CD14-positive monocyte (primary cell): ENCODE results near the gene WIPF3. TPM values are rescaled to one million over a fixed set of nuclear protein-coding genes. Genes with fewer than 3 reads are reported as not detected.

ENCODE experiments used
- DNase-seq, 3 donors: peaks; one replicate each; pipeline ENCODE4 v3.0.0-alpha.2; 2011 to 2022
- H2AFZ ChIP-seq: 2 replicates; pipeline ENCODE4 v1.6.0; 2012; ENCODE audit warnings: mild to moderate bottlenecking, low read depth, low read length, inconsistent platforms; ENCODE audit not compliant: insufficient read depth, poor library complexity, severe bottlenecking
- H3K27ac ChIP-seq, 2 donors: 1 replicate in 1 of 2; 2 replicates in 1 of 2; pipeline ENCODE4 v1.5.1; 2012 to 2013; ENCODE audit warnings: low read length in 2 of 2, control low read depth in 1 of 2, inconsistent platforms in 1 of 2, low read depth in 1 of 2, mild to moderate bottlenecking in 1 of 2
- H3K27me3 ChIP-seq, 2 donors: one replicate each; pipeline versions ENCODE4 v1.6.0 to v1.6.1; 2011 to 2013; ENCODE audit warnings: low read length in 2 of 2; ENCODE audit not compliant: control insufficient read depth in 2 of 2, insufficient read depth in 2 of 2
- H3K36me3 ChIP-seq, 2 donors: replicated peaks in 1 of 2; 1 replicate in 1 of 2; 2 replicates in 1 of 2; pipeline versions ENCODE4 v1.5.1 to v1.6.1; 2012 to 2013; ENCODE audit warnings: low read length in 2 of 2, control low read depth in 1 of 2, inconsistent platforms in 1 of 2, mild to moderate bottlenecking in 1 of 2; ENCODE audit not compliant: insufficient read depth in 2 of 2, control insufficient read depth in 1 of 2
- H3K4me1 ChIP-seq, 2 donors: 1 replicate in 1 of 2; 2 replicates in 1 of 2; pipeline versions ENCODE4 v1.5.1 to v1.6.1; 2012 to 2013; ENCODE audit warnings: low read length in 2 of 2, control low read depth in 1 of 2, inconsistent platforms in 1 of 2, mild to moderate bottlenecking in 1 of 2, moderate library complexity in 1 of 2; ENCODE audit not compliant: insufficient read depth in 2 of 2, control insufficient read depth in 1 of 2
- H3K4me2 ChIP-seq: replicated peaks from 2 replicates; pipeline ENCODE3; 2012; ENCODE audit warnings: low read length, moderate library complexity, mild to moderate bottlenecking; ENCODE audit not compliant: poor library complexity, severe bottlenecking; ENCODE audit errors: extremely low read depth
- H3K4me3 ChIP-seq, 3 experiments: fragments of 200-600 bp in 1 of 3; sonication (generic) in 1 of 3; replicated peaks in 1 of 3; 1 replicate in 2 of 3; 2 replicates in 1 of 3; pipeline ENCODE4 v1.5.1; 2011 to 2013; ENCODE audit warnings: low read length in 3 of 3, mild to moderate bottlenecking in 3 of 3, control low read depth in 2 of 3, low read depth in 2 of 3, inconsistent platforms in 1 of 3, moderate library complexity in 1 of 3
- H3K79me2 ChIP-seq: 2 replicates; pipeline ENCODE4 v1.6.0; 2012; ENCODE audit warnings: mild to moderate bottlenecking, control low read depth, inconsistent platforms, low read length, moderate library complexity; ENCODE audit not compliant: insufficient read depth
- H3K9ac ChIP-seq: 2 replicates; pipeline ENCODE4 v1.6.0; 2017; ENCODE audit warnings: low read length, mild to moderate bottlenecking; ENCODE audit not compliant: insufficient read depth, poor library complexity, severe bottlenecking
- H3K9me3 ChIP-seq, 2 donors: replicated peaks in 1 of 2; 1 replicate in 1 of 2; 2 replicates in 1 of 2; pipeline versions ENCODE4 v1.5.1 to v1.6.1; 2012 to 2013; ENCODE audit warnings: low read length in 2 of 2, control low read depth in 1 of 2; ENCODE audit not compliant: control insufficient read depth in 1 of 2, insufficient read depth in 1 of 2
- H4K20me1 ChIP-seq: 2 replicates; pipeline ENCODE4 v1.6.0; 2012; ENCODE audit warnings: mild to moderate bottlenecking, low read length, control low read depth, moderate library complexity; ENCODE audit not compliant: insufficient read depth
- H3K27ac Mint-ChIP-seq, 7 donors: one replicate each; pipeline ENCODE4 v1.8.0; 2020; ENCODE audit warnings: mild to moderate bottlenecking in 7 of 7, mixed read lengths in 7 of 7, moderate library complexity in 6 of 7, inconsistent platforms in 2 of 7
- H3K27me3 Mint-ChIP-seq, 3 donors: one replicate each; pipeline ENCODE4 v1.8.0; 2021 to 2022; ENCODE audit warnings: low read depth in 3 of 3, mild to moderate bottlenecking in 3 of 3, mixed read lengths in 3 of 3, moderate library complexity in 3 of 3, inconsistent platforms in 1 of 3
- H3K36me3 Mint-ChIP-seq, 2 donors: one replicate each; pipeline ENCODE4 v1.8.0; 2020; ENCODE audit warnings: mixed read lengths in 2 of 2, inconsistent platforms in 1 of 2, mild to moderate bottlenecking in 1 of 2
- H3K4me1 Mint-ChIP-seq: one replicate; pipeline ENCODE4 v1.8.0; 2020; ENCODE audit warnings: mild to moderate bottlenecking, mixed read lengths
- H3K4me3 Mint-ChIP-seq, 2 donors: one replicate each; pipeline ENCODE4 v1.8.0; 2020; ENCODE audit warnings: mild to moderate bottlenecking in 2 of 2, mixed read lengths in 2 of 2, moderate library complexity in 1 of 2
- H3K9me3 Mint-ChIP-seq, 7 donors: one replicate each; pipeline ENCODE4 v1.8.0; 2020 to 2022; ENCODE audit warnings: mixed read lengths in 7 of 7, mild to moderate bottlenecking in 6 of 7, moderate library complexity in 6 of 7, inconsistent platforms in 2 of 7
- WGBS: methylation state at CpG from one replicate; pipeline ENCODE4 v1.1.5; 2013; ENCODE audit warnings: missing lambda C conversion rate; ENCODE audit not compliant: insufficient coverage; 5-methylcytosine and 5-hydroxymethylcytosine counted together
- intact Hi-C, 2 donors: fragments of 100-400 bp; cut with micrococcal nuclease; formaldehyde crosslinking; loops; one replicate each; pipeline versions ENCODE4 v1.15.0 to v1.15.1; 2023
- polyA plus RNA-seq, 3 donors: library from polyadenylated mRNA; depleted of rRNA in 1 of 3; unstranded in 2 of 3; stranded (reverse) in 1 of 3; fragments of 300-500 nt in 2 of 3; fragments of >200 nt in 1 of 3; fragmentation: Illumina TruSeq in 2 of 3; gene quantifications; 1 replicate in 2 of 3; 2 replicates in 1 of 3; pipeline ENCODE4 v1.2.3, GENCODE V29; 2012 to 2021
- TF ChIP-seq, protein P1 (sequence below): fragments of 200-600 bp; IDR thresholded peaks from one replicate; pipeline ENCODE4 v1.8.0; 2022; ENCODE audit warnings: antibody characterized with exemption, mild to moderate bottlenecking

Gene WIPF3
- polyA plus RNA-seq, 3 donors, result not detected

GRCh38 chr7:29946428-29947186 is 140.3 kb downstream of the WIPF3 start:
- H3K36me3 Mint-ChIP-seq, result peaks cover 36 to 44% of the 10 kb centered on the region in 2 donors
- TF ChIP-seq, protein P1, sequence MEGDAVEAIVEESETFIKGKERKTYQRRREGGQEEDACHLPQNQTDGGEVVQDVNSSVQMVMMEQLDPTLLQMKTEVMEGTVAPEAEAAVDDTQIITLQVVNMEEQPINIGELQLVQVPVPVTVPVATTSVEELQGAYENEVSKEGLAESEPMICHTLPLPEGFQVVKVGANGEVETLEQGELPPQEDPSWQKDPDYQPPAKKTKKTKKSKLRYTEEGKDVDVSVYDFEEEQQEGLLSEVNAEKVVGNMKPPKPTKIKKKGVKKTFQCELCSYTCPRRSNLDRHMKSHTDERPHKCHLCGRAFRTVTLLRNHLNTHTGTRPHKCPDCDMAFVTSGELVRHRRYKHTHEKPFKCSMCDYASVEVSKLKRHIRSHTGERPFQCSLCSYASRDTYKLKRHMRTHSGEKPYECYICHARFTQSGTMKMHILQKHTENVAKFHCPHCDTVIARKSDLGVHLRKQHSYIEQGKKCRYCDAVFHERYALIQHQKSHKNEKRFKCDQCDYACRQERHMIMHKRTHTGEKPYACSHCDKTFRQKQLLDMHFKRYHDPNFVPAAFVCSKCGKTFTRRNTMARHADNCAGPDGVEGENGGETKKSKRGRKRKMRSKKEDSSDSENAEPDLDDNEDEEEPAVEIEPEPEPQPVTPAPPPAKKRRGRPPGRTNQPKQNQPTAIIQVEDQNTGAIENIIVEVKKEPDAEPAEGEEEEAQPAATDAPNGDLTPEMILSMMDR, result peak; percentile 53
- no peaks in the 10 kb centered on the region for H3K79me2 ChIP-seq
- no peak overlapping the region for H3K4me3 Mint-ChIP-seq
- no peaks in the 10 kb centered on the region for H3K27me3 ChIP-seq
- H4K20me1 ChIP-seq, result no peaks in the 10 kb centered on the region
- no peak overlapping the region for H3K4me2 ChIP-seq
- H3K4me1 ChIP-seq, result peaks cover 0 to 7% of the 10 kb centered on the region in 2 donors
- peak overlapping the region in 3 of 7 donors; percentile 22 to 84 (median 57) for H3K27ac Mint-ChIP-seq
- H3K27me3 Mint-ChIP-seq, result peaks cover 0 to 2% (median 0%) of the 10 kb centered on the region in 3 donors
- H3K9me3 ChIP-seq, result peaks cover 10 to 16% of the 10 kb centered on the region in 2 donors
- H3K9me3 Mint-ChIP-seq, result peaks cover 8 to 14% (median 10%) of the 10 kb centered on the region in 7 donors
- peaks cover 6% of the 10 kb centered on the region for H3K4me1 Mint-ChIP-seq
- H3K9ac ChIP-seq, result no peak overlapping the region
- intact Hi-C loops, result loop anchor here in 1 of 2 donors (10.0 kb wide), 1 partner anchor 118 kb away; no protein-coding TSS in a partner anchor
- peaks cover 18 to 77% of the 10 kb centered on the region in 2 donors for H3K36me3 ChIP-seq
- 89% methylated on average over 4 of the region's 5 CpGs for WGBS
- no peak overlapping the region for H2AFZ ChIP-seq
- H3K4me3 ChIP-seq, result no peak overlapping the region
- no peak overlapping the region for H3K27ac ChIP-seq
- peak; percentile 37 to 54 (median 40) for DNase-seq

DNA sequence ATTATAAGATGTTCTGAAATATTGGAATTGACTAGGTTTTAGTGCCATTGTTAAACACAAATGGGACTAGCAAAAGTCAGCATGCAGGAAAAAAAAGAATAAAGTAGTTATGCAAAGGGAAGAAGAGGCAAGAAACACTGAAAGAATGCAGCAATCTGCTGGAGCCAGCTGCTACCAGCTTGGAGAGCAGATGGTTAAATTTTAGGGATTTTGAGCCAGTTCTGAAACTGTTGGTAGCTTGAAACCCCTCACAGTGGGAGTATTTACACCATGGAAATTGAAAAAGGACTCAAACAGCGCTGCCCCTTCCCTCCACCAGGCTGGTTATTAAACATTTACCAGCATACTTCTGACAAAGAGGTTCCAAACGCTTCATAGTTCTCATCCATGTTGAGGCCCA is 142.3 kb downstream of the WIPF3 start:
- peaks cover 10 to 16% of the 10 kb centered on the region in 2 donors for H3K9me3 ChIP-seq
- H3K4me2 ChIP-seq, result no peak overlapping the region
- 100% methylated on average over 1 of the region's 2 CpGs for WGBS
- Mint-ChIP-seq H3K4me3 (no peak overlapping the region), H3K36me3 (peaks cover 35 to 43% of the 10 kb centered on the region in 2 donors), H3K9me3 (peaks cover 8 to 14% (median 10%) of the 10 kb centered on the region in 7 donors), H3K27ac (peak overlapping the region in 1 of 7 donors; percentile 18), H3K27me3 (peaks cover 0 to 5% (median 1%) of the 10 kb centered on the region in 3 donors), H3K4me1 (peaks cover 8% of the 10 kb centered on the region)
- H3K4me3 ChIP-seq, result no peak overlapping the region
- intact Hi-C loops, result loop anchor here in 1 of 2 donors (10.0 kb wide), 1 partner anchor 116 kb away; no protein-coding TSS in a partner anchor
- H2AFZ ChIP-seq, result no peak overlapping the region
- H3K9ac ChIP-seq, result no peak overlapping the region
- DNase-seq, result no peak
- no peaks in the 10 kb centered on the region for H3K79me2 ChIP-seq
- peaks cover 19 to 72% of the 10 kb centered on the region in 2 donors for H3K36me3 ChIP-seq
- H3K27ac ChIP-seq, result no peak overlapping the region
- peaks cover 2 to 13% of the 10 kb centered on the region in 2 donors for H3K4me1 ChIP-seq
- no peaks in the 10 kb centered on the region for H4K20me1 ChIP-seq
- H3K27me3 ChIP-seq, result no peaks in the 10 kb centered on the region
- TF ChIP-seq, protein P1, result no peak
